NCI-H69 (cell line): Measurements from ENCODE around the gene LYVE1.

Experiments used
- DNase-seq: peaks from one replicate; lab custom pipeline; 2025; lab: John Stamatoyannopoulos, UW

LYVE1 gene

GRCh38 chr11:10556590-10556989, 11.9 kb downstream of the LYVE1 start:
- DNase-seq: no peak

GRCh38 chr11:10551845-10552352, 16.6 kb downstream of the LYVE1 start:
- no peak for DNase-seq

GRCh38 chr11:10551290-10551592, 17.2 kb downstream of the LYVE1 start:
- no peak for DNase-seq

- DNase-seq: no peak
Observed at GRCh38 chr11:10550503-10551289, 17.8 kb downstream of the LYVE1 start.

- no peak for DNase-seq
Observed at GRCh38 chr11:10544491-10545465, 23.7 kb downstream of the LYVE1 start.

GRCh38 chr11:10543782-10544181, 24.7 kb downstream of the LYVE1 start:
- DNase-seq: no peak

- no peak for DNase-seq
Observed at GRCh38 chr11:10542776-10543175, 25.7 kb downstream of the LYVE1 start.

- peak; percentile 99 for DNase-seq
Observed at GRCh38 chr11:10541561-10541930, 26.9 kb downstream of the LYVE1 start.

GRCh38 chr11:10540915-10541560, 27.4 kb downstream of the LYVE1 start, which contains the start of gene RNF141:
Gene RNF141, minus strand, starts transcription at chr11:10541187. Its CDS starts 7,029 bp downstream, at chr11:10534158.
- peak; percentile 99 for DNase-seq

- no peak for DNase-seq
Observed at GRCh38 chr11:10540546-10540914, 27.9 kb downstream of the LYVE1 start.

GRCh38 chr11:10539339-10539738, 29.1 kb downstream of the LYVE1 start:
- DNase-seq: peak; percentile 49

- no peak for DNase-seq
Observed at GRCh38 chr11:10538924-10539323, 29.5 kb downstream of the LYVE1 start.

GRCh38 chr11:10537600-10537999, 30.9 kb downstream of the LYVE1 start:
- no peak for DNase-seq

- no peak for DNase-seq
Observed at GRCh38 chr11:10534316-10534715, 34.1 kb downstream of the LYVE1 start.

GRCh38 chr11:10533323-10533722, 35.1 kb downstream of the LYVE1 start:
- no peak for DNase-seq

GRCh38 chr11:10532526-10532925, 35.9 kb downstream of the LYVE1 start:
- no peak for DNase-seq

- no peak for DNase-seq
Observed at GRCh38 chr11:10529279-10529678, 39.2 kb downstream of the LYVE1 start.

GRCh38 chr11:10528121-10528520, 40.3 kb downstream of the LYVE1 start:
- no peak for DNase-seq

- no peak for DNase-seq
Observed at GRCh38 chr11:10526974-10527918, 41.2 kb downstream of the LYVE1 start.

- DNase-seq: no peak
Observed at GRCh38 chr11:10524471-10524870, 44.0 kb downstream of the LYVE1 start.

GRCh38 chr11:10522921-10523320, 45.5 kb downstream of the LYVE1 start:
- no peak for DNase-seq
